ENCODE results near the gene WIPF1.
"Not testable (repeated sequence)": the region's sequence is repeated elsewhere in the genome, so short reads cannot be mapped to it uniquely, and the experiment has no call there.

Gene WIPF1

GRCh38 chr2:174569678-174570077, 27.9 kb downstream of the WIPF1 start:
- DNase-seq, result no peak

GRCh38 chr2:174568425-174568824, 29.2 kb downstream of the WIPF1 start:
- no peak for DNase-seq

- DNase-seq, result no peak
Observed at GRCh38 chr2:174566871-174567270, 30.7 kb downstream of the WIPF1 start.

- DNase-seq, result no peak
Observed at GRCh38 chr2:174563530-174564282, 33.9 kb downstream of the WIPF1 start.

GRCh38 chr2:174561972-174562370, 35.6 kb downstream of the WIPF1 start:
- no peak for DNase-seq

GRCh38 chr2:174561283-174561971, 36.2 kb downstream of the WIPF1 start:
- no peak for DNase-seq

GRCh38 chr2:174560737-174561136, 36.9 kb downstream of the WIPF1 start:
- no peak for DNase-seq

- DNase-seq, result no peak
Observed at GRCh38 chr2:174555998-174556397, 41.6 kb downstream of the WIPF1 start.

- no peak for DNase-seq
Observed at GRCh38 chr2:174554529-174555150, 43.0 kb downstream of the WIPF1 start.

GRCh38 chr2:174553811-174554493, 43.7 kb downstream of the WIPF1 start:
- peak; percentile 17 for DNase-seq

GRCh38 chr2:174552880-174553279, 44.7 kb downstream of the WIPF1 start:
- no peak for DNase-seq

GRCh38 chr2:174551697-174552096, 45.9 kb downstream of the WIPF1 start:
- DNase-seq, result no peak

GRCh38 chr2:174548646-174549045, 49.0 kb downstream of the WIPF1 start:
- DNase-seq, result not testable (repeated sequence)

- DNase-seq, result not testable (repeated sequence)
Observed at GRCh38 chr2:174548021-174548420, 49.6 kb downstream of the WIPF1 start.

- peak; percentile 66 for DNase-seq
Observed at GRCh38 chr2:174546519-174547506, 50.8 kb downstream of the WIPF1 start.

GRCh38 chr2:174545240-174545639, 52.4 kb downstream of the WIPF1 start:
- DNase-seq, result no peak

- DNase-seq, result no peak
Observed at GRCh38 chr2:174544802-174545201, 52.8 kb downstream of the WIPF1 start.

- no peak for DNase-seq
Observed at GRCh38 chr2:174544156-174544555, 53.4 kb downstream of the WIPF1 start.

- DNase-seq, result no peak
Observed at GRCh38 chr2:174540893-174541292, 56.7 kb downstream of the WIPF1 start.

GRCh38 chr2:174535757-174536703, 61.6 kb downstream of the WIPF1 start:
- no peak for DNase-seq

- DNase-seq, result no peak
Observed at GRCh38 chr2:174535083-174535482, 62.5 kb downstream of the WIPF1 start.

Data from hematopoietic multipotent progenitor cell treated with erythropoietin and hydrocortisone succinate and interleukin-3 and kit ligand, for 6 days (in vitro differentiated cells).